ENCODE measurements around the gene ABTB1.

Gene ABTB1

DNA sequence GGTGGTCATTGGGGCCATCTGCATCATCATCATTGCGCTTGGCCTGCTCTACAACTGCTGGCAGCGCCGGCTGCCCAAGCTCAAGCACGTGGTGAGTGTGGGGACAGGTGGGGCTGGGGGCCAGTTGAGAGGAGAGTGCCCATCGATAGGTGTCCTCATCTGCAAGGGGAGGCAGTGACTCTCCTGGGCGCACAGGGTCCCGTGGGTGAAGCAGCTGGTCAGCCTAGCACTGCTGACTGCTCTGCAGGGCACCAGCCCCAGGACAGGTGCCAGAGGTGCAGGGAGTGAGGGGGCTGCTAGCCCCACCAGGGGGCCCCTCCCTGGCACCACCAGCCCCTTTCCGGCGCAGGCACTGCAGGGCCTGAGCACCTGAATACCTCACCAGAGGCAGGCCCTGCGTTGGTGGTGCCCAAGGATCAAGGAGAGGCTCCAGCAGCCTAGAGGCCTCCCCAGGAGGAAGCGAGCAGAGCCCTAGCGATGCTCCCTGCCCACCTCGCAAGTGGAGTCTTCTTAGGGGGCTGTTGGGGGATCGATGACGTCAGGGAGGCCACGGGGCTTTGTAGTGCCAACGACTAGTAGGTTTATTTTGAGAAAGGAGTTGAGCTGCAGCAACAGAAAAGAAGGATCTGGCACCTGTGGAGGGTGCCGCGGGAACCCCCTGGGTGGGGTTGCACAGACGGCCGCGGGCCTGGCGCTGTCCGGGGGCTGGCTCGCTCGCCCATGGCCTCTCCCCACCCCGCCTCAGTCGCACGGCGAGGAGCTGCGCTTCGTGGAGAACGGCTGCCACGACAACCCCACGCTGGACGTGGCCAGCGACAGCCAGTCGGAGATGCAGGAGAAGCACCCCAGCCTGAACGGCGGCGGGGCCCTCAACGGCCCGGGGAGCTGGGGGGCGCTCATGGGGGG is 976 bp upstream of the ABTB1 start:
- Histone ChIP-seq H3K36me3 (replicated peaks; ENCODE audit: insufficient read depth, low read length) (no peaks in the 10 kb centered on the region), H3K4me3 (ENCODE audit: low read length) (peak overlapping the region; percentile 87), H3F3A (ENCODE audit: insufficient read depth, low read length) (no peaks in the 10 kb centered on the region), H3K27ac (ENCODE audit: low read length) (peak overlapping the region; percentile 37; the same call in 1 of the 2 replicates), H4K20me1 (ENCODE audit: insufficient read depth, low read length) (no peaks in the 10 kb centered on the region), H3K4me2 (ENCODE audit: low read depth, low read length) (peak overlapping the region; percentile 100), H3K79me2 (ENCODE audit: low read length) (no peaks in the 10 kb centered on the region; the same call in 1 of the 2 replicates), H3K9me2 (replicated peaks; ENCODE audit: insufficient read depth, low read length) (no peaks in the 10 kb centered on the region), H3K9ac (ENCODE audit: low read length) (peak overlapping the region; percentile 91), H3K27me3 (replicated peaks; ENCODE audit: insufficient read depth, low read length) (no peaks in the 10 kb centered on the region), H2AFZ (ENCODE audit: low read length) (peak overlapping the region; percentile 98), H3K9me3 (replicated peaks; ENCODE audit: insufficient read depth, low read length) (no peaks in the 10 kb centered on the region), H3K4me1 (ENCODE audit: low read length) (0 out of 2 replicates have a peak, but pooled peaks cover 5% of the 10 kb centered on the region)
- TF ChIP-seq EZH2phosphoT487 (IDR thresholded peaks at IDR 0.05; ENCODE audit: low read length) = no peak
- TF ChIP-seq, protein P1, sequence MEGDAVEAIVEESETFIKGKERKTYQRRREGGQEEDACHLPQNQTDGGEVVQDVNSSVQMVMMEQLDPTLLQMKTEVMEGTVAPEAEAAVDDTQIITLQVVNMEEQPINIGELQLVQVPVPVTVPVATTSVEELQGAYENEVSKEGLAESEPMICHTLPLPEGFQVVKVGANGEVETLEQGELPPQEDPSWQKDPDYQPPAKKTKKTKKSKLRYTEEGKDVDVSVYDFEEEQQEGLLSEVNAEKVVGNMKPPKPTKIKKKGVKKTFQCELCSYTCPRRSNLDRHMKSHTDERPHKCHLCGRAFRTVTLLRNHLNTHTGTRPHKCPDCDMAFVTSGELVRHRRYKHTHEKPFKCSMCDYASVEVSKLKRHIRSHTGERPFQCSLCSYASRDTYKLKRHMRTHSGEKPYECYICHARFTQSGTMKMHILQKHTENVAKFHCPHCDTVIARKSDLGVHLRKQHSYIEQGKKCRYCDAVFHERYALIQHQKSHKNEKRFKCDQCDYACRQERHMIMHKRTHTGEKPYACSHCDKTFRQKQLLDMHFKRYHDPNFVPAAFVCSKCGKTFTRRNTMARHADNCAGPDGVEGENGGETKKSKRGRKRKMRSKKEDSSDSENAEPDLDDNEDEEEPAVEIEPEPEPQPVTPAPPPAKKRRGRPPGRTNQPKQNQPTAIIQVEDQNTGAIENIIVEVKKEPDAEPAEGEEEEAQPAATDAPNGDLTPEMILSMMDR (IDR thresholded peaks at IDR 0.05; ENCODE audit: low read length) = no peak
- peak; percentile 10 for DNase-seq

DNA sequence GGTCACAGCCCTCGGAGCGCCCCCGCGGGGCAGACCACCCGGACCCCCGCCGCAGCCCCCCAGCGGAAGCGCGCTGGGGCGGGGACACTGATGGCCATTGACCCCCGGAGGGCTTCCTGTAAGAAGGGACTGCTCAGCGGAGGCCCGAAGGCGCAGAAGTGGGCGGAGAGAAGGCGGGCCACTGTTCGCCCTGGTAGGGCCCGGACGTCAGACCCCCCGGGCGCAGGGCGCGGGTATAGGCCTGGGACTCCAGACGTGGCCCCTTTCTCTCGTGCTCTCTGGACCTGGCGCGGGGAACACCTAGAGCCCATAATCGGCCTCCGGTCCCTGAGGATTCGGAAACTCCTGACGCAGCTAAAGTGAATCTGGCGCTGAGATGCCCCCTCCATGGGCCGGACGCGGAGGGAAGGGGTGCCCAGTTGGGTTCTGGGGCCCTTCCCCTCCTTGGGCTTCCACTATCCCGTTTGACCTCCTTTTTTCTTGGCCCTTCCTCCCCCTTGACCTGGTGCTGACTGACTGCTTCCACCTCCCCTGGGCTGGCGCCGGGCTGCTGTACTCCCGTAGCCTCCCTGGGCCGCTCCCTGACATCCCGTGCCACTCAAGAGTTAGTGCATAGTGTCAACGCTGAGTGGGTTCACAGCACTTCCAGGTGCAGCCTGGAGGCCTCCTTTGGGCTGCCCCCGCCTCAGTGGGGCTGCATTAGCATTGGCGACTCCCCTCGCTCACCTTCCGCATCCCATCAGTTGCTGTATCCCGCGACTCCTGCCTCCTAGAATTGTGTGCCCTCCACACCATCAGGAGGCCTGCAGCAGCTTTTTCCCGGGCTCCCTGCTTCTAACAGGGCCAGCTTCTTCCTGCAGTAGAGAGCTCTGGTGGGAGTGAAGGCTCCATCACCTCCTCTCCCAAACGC is 694 bp downstream of the ABTB1 start:
- Histone ChIP-seq H3K79me2 (ENCODE audit: low read length) (no peaks in the 10 kb centered on the region; the same call in 1 of the 2 replicates), H3K9ac (ENCODE audit: low read length) (peak overlapping the region; percentile 60; the same call in 1 of the 2 replicates), H3K4me2 (ENCODE audit: low read depth, low read length) (peak overlapping the region; percentile 82), H2AFZ (ENCODE audit: low read length) (peak overlapping the region; percentile 88), H3K27ac (ENCODE audit: low read length) (no peak overlapping the region), H3K9me2 (replicated peaks; ENCODE audit: insufficient read depth, low read length) (no peaks in the 10 kb centered on the region), H3K4me1 (ENCODE audit: low read length) (0 out of 2 replicates have a peak, but pooled peaks cover 5% of the 10 kb centered on the region), H3K4me3 (ENCODE audit: low read length) (peak overlapping the region; percentile 85), H3F3A (ENCODE audit: insufficient read depth, low read length) (no peaks in the 10 kb centered on the region), H4K20me1 (ENCODE audit: insufficient read depth, low read length) (no peaks in the 10 kb centered on the region), H3K9me3 (replicated peaks; ENCODE audit: insufficient read depth, low read length) (no peaks in the 10 kb centered on the region), H3K36me3 (replicated peaks; ENCODE audit: insufficient read depth, low read length) (no peaks in the 10 kb centered on the region), H3K27me3 (replicated peaks; ENCODE audit: insufficient read depth, low read length) (no peaks in the 10 kb centered on the region)
- peak; percentile 47 for DNase-seq
- no peak for TF ChIP-seq EZH2 (optimal IDR thresholded peaks at IDR 0.05; ENCODE audit: low read depth, low read length)
- TF ChIP-seq EZH2phosphoT487 (IDR thresholded peaks at IDR 0.05; ENCODE audit: low read length) = no peak
- TF ChIP-seq, protein P1 (IDR thresholded peaks at IDR 0.05; ENCODE audit: low read length) = no peak

GRCh38 chr3:127674101-127674721 is 1.5 kb downstream of the ABTB1 start:
- TF ChIP-seq, protein P1 (IDR thresholded peaks at IDR 0.05; ENCODE audit: low read length) = no peak
- TF ChIP-seq EZH2 (optimal IDR thresholded peaks at IDR 0.05; ENCODE audit: low read depth, low read length) (no peak), EZH2phosphoT487 (IDR thresholded peaks at IDR 0.05; ENCODE audit: low read length) (no peak)
- Histone ChIP-seq H2AFZ (ENCODE audit: low read length) (no peak overlapping the region), H4K20me1 (ENCODE audit: insufficient read depth, low read length) (no peaks in the 10 kb centered on the region), H3K36me3 (replicated peaks; ENCODE audit: insufficient read depth, low read length) (no peaks in the 10 kb centered on the region), H3K27ac (ENCODE audit: low read length) (no peak overlapping the region), H3K9me3 (replicated peaks; ENCODE audit: insufficient read depth, low read length) (no peaks in the 10 kb centered on the region), H3K4me2 (ENCODE audit: low read depth, low read length) (peak overlapping the region; percentile 82; the same call in 1 of the 2 replicates), H3K4me1 (ENCODE audit: low read length) (0 out of 2 replicates have a peak, but pooled peaks cover 5% of the 10 kb centered on the region), H3K4me3 (ENCODE audit: low read length) (no peak overlapping the region), H3K9ac (ENCODE audit: low read length) (no peak overlapping the region), H3F3A (ENCODE audit: insufficient read depth, low read length) (no peaks in the 10 kb centered on the region), H3K9me2 (replicated peaks; ENCODE audit: insufficient read depth, low read length) (no peaks in the 10 kb centered on the region), H3K79me2 (ENCODE audit: low read length) (no peaks in the 10 kb centered on the region; the same call in 1 of the 2 replicates), H3K27me3 (replicated peaks; ENCODE audit: insufficient read depth, low read length) (no peaks in the 10 kb centered on the region)
- no peak for DNase-seq
